K562 (cell line): Measurements from ENCODE around the gene OR10H5. TPM values are rescaled to one million over a fixed set of nuclear protein-coding genes. Genes with fewer than 3 reads are reported as not detected.
A peak's percentile ranks its signal among the peaks of the same experiment; 100 is the strongest.

Experiments used
- AFF4 ChIP-seq: sonication (generic); formaldehyde crosslinking; IDR thresholded peaks from 2 replicates; pipeline ENCODE4 v1.8.0; 2023; ENCODE audit warnings: mild to moderate bottlenecking, missing genetic modification reagents
- ARID3A ChIP-seq: IDR thresholded peaks from 2 replicates; pipeline ENCODE4 v1.6.1; 2012; ENCODE audit warnings: low read depth, low read length, improper control_type of control experiment, borderline replicate concordance
- BCOR ChIP-seq: fragments of 450-650 bp; IDR thresholded peaks from 2 replicates; pipeline ENCODE4 v1.6.1; 2016
- CHD2 ChIP-seq: IDR thresholded peaks from 2 replicates; pipeline ENCODE4 v1.6.1; 2011; ENCODE audit warnings: low read depth, low read length
- CTCFL ChIP-seq: IDR thresholded peaks from 2 replicates; pipeline ENCODE4 v1.6.1; 2011; ENCODE audit warnings: borderline replicate concordance, low read depth, mild to moderate bottlenecking, moderate library complexity, low read length; ENCODE audit not compliant: insufficient read depth, poor library complexity, severe bottlenecking
- DLX4 ChIP-seq: fragments of 250-450 bp; sonication (Bioruptor Pico); IDR thresholded peaks from 2 replicates; pipeline ENCODE4 v1.6.1; 2021; ENCODE audit warnings: mild to moderate bottlenecking
- GMEB1 ChIP-seq: fragments of 250-450 bp; sonication (Bioruptor Pico); IDR thresholded peaks from 2 replicates; pipeline ENCODE4 v1.4.0; 2020; ENCODE audit warnings: mild to moderate bottlenecking
- KAT7 ChIP-seq: sonication (generic); formaldehyde crosslinking; IDR thresholded peaks from 2 replicates; pipeline ENCODE4 v1.8.0; 2022; ENCODE audit warnings: missing genetic modification reagents, mild to moderate bottlenecking, borderline replicate concordance
- MYC ChIP-seq, 2 experiments: fragments of 250-450 bp in 1 of 2; sonication (Bioruptor Pico) in 1 of 2; IDR thresholded peaks; 2 replicates each; pipeline versions ENCODE4 v1.5.1 to v1.6.1; 2012 to 2021; ENCODE audit warnings: low read depth in 2 of 2, borderline replicate concordance in 1 of 2, improper control_type of control experiment in 1 of 2, low read length in 1 of 2, mild to moderate bottlenecking in 1 of 2, moderate library complexity in 1 of 2
- PHB ChIP-seq: fragments of 250-450 bp; sonication (Bioruptor Pico); IDR thresholded peaks from 2 replicates; pipeline ENCODE4 v1.5.0; 2021
- POLR2AphosphoS5 ChIP-seq: IDR thresholded peaks from 2 replicates; pipeline ENCODE4 v1.6.1; 2011; ENCODE audit warnings: mild to moderate bottlenecking, low read depth, low read length, moderate library complexity; ENCODE audit not compliant: control insufficient read depth, insufficient read depth
- SIN3A ChIP-seq, 2 experiments: fragments of 150-350 bp in 1 of 2; IDR thresholded peaks; 2 replicates each; pipeline ENCODE4 v1.6.1; 2011 to 2016; ENCODE audit warnings: borderline replicate concordance in 2 of 2, low read depth in 2 of 2, low read length in 2 of 2, mild to moderate bottlenecking in 2 of 2, moderate library complexity in 2 of 2; ENCODE audit not compliant: control insufficient read depth in 1 of 2
- SRSF9 ChIP-seq: fragments of 200-400 bp; formaldehyde crosslinking; IDR thresholded peaks from 2 replicates; pipeline ENCODE4 v1.6.1; 2017; ENCODE audit warnings: low read depth, low read length, borderline replicate concordance
- polyA plus RNA-seq, 8 experiments: library from polyadenylated mRNA; depleted of rRNA in 4 of 8; stranded (reverse) in 5 of 8; unstranded in 3 of 8; fragments of >200 nt; fragmentation: Nextera tagmentation in 2 of 8; fragmentation: Illumina TruSeq in 1 of 8; extraction: Ambion mirVana in 2 of 8; extraction: Trizol in 1 of 8; gene quantifications; 2 replicates each; pipeline versions ENCODE4 v1.2.1 to v1.2.3, GENCODE V29; 2011 to 2014; ENCODE audit warnings: inconsistent platforms in 1 of 8, missing spikeins in 1 of 8
- total RNA-seq, 7 experiments: library from RNA; depleted of rRNA in 6 of 7; stranded (reverse); fragments of >200 nt in 6 of 7; fragmentation: Illumina TruSeq in 2 of 7; extraction: Trizol in 2 of 7; gene quantifications; 2 replicates each; pipeline versions ENCODE4 v1.2.1 to v1.2.3, GENCODE V29; 2011 to 2021; ENCODE audit warnings: low replicate concordance in 1 of 7

OR10H5 gene
- total and polyA plus RNA-seq, 9 of the 15 experiments (the other 6 are each of a cell fraction or from before 2014, with no cell fraction given) = not detected

GRCh38 chr19:15836330-15837220, 49.1 kb downstream of the OR10H5 start (continued):
- TF ChIP-seq MYC (IDR thresholded peaks at IDR 0.05; ENCODE audit: low read depth, low read length) = 0 out of 2 replicates have a peak, but pooled peaks have one; percentile 9
- peak; percentile 89; the same call in 1 of the 2 replicates for TF ChIP-seq MYC (CRISPR knock-in tag; IDR thresholded peaks at IDR 0.05; ENCODE audit: borderline replicate concordance, low read depth)
- no peak for TF ChIP-seq SRSF9
- TF ChIP-seq GMEB1 (CRISPR knock-in tag) = no peak; the same call in 1 of the 2 replicates
- TF ChIP-seq AFF4 (CRISPR knock-in tag) = peak; percentile 76
- TF ChIP-seq KAT7 = peak; percentile 56; the same call in 1 of the 2 replicates
- 0 out of 2 replicates have a peak, but pooled peaks have one; percentile 29 for TF ChIP-seq BCOR
- no peak; the same call in 1 of the 2 replicates for TF ChIP-seq POLR2AphosphoS5
- peak; percentile 68 for TF ChIP-seq CHD2
- TF ChIP-seq SIN3A (IDR thresholded peaks at IDR 0.05; ENCODE audit: borderline replicate concordance in 2 of 2, control insufficient read depth in 1 of 2, low read depth in 2 of 2, low read length in 2 of 2) = 0 out of 4 replicates have a peak, but pooled peaks have one; percentile 2 to 30
- peak; percentile 69; the same call in 1 of the 2 replicates for TF ChIP-seq DLX4 (CRISPR knock-in tag)
- no peak for TF ChIP-seq CTCFL
- no peak for TF ChIP-seq ARID3A
- peak; percentile 97 for TF ChIP-seq PHB (CRISPR knock-in tag)
